A549 treated with CpdA at 1 μM for 4 hours (cell line): ENCODE data around the gene MINDY4B. TPM values are rescaled to one million over a fixed set of nuclear protein-coding genes. Genes with fewer than 3 reads are reported as not detected.

Experiments used
- total RNA-seq: library from RNA; stranded (reverse); fragments of 200-300 nt; extraction: Qiagen RNA extraction; gene quantifications from 5 replicates; pipeline ENCODE4 v1.2.3, GENCODE V29; 2022; ENCODE audit warnings: low read depth

Gene MINDY4B
- not detected in 5 replicates for total RNA-seq

DNA sequence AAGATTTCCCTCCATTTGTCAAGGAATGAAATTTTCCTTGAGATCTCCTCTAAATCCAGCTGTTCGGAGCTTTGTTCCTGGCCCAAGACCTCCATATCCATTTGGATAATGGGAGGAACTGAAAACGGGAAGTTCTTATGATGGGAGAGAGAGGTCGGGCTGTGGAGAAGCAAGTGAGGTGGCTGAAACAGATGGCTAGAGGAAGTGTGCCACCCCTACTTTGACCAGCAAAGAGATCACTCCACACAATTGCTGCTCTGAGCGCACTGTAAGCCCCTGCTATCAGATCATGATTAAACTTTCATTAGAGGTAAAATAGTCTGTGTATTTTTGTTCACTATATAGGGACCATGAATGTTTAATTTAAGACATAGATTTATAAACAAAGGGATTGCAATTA lies at the start of gene MINDY4B:
Gene MINDY4B, minus strand, starts transcription at position 101 of the 400 bp plus-strand sequence. Its CDS starts 0 bp downstream, at position 101.

Other genes with a start within 250 kb of the MINDY4B start
- 0.05 TPM in 1 of 5 replicates, not detected in the others for gene ERICH6, start 201.5 kb downstream of the MINDY4B start, total RNA-seq
- 13.2 to 19.7 TPM (median 18.9 TPM) in 5 replicates for gene SIAH2, start 142.3 kb downstream of the MINDY4B start, total RNA-seq
- not detected in 5 replicates for gene CLRN1, start 67.3 kb upstream of the MINDY4B start, total RNA-seq
- 0.43 to 0.80 TPM (median 0.61 TPM) in 5 replicates for gene MED12L, start 180.2 kb upstream of the MINDY4B start, total RNA-seq